ENCODE results near the gene TSPAN8. TPM values are rescaled to one million over a fixed set of nuclear protein-coding genes. Genes with fewer than 3 reads are reported as not detected.

TSPAN8 gene
- total and polyA plus RNA-seq, 2 donors (not counting 1 experiment from before 2014, with no cell fraction given): 0.17 TPM; not detected in 1

GRCh38 chr12:71138011-71138410 lies 19.8 kb downstream of the TSPAN8 start:
- Histone ChIP-seq H3K9me3 (ENCODE audit: control insufficient read depth, insufficient read depth, low read depth, low read length) (no peaks in the 10 kb centered on the region), H3K27me3 (ENCODE audit: control insufficient read depth, insufficient read depth, low read length) (no peaks in the 10 kb centered on the region), H3K36me3 (ENCODE audit: control insufficient read depth, insufficient read depth, low read length) (no peaks in the 10 kb centered on the region), H3K4me3 (replicated peaks in 1 of 4; ENCODE audit: control extremely low read depth in 1 of 4, insufficient read depth in 1 of 4, low read depth in 3 of 4, low read length in 4 of 4) (no peak overlapping the region), H4K20me1 (ENCODE audit: control insufficient read depth, extremely low read depth, insufficient read depth, low read length) (no peaks in the 10 kb centered on the region), H3K79me2 (ENCODE audit: control insufficient read depth, insufficient read depth, low read length) (no peaks in the 10 kb centered on the region), H3K4me1 (ENCODE audit: control insufficient read depth, extremely low read depth, insufficient read depth, low read length) (no peaks in the 10 kb centered on the region), H3K4me2 (ENCODE audit: extremely low read depth, insufficient read depth, low read length) (no peak overlapping the region), H3K27ac (ENCODE audit: insufficient read depth, low read length) (no peak overlapping the region), H2AFZ (ENCODE audit: low read length) (no peak overlapping the region), H3K9ac (ENCODE audit: insufficient read depth, low read length) (no peak overlapping the region)
- no peak for DNase-seq (ENCODE audit: low read depth in 2 of 2)
- no peak for TF ChIP-seq EZH2 (IDR thresholded peaks at IDR 0.05; ENCODE audit: low read length, missing control alignments)
- no peak for TF ChIP-seq CTCF (conservative IDR thresholded peaks at IDR 0.05 in 1 of 2, IDR thresholded peaks at IDR 0.05 in 1 of 2; ENCODE audit: low read depth in 1 of 2, low read length in 2 of 2)

GRCh38 chr12:71135812-71136176 lies 22.0 kb downstream of the TSPAN8 start:
- Histone ChIP-seq H3K4me1 (ENCODE audit: control insufficient read depth, extremely low read depth, insufficient read depth, low read length) (no peaks in the 10 kb centered on the region), H3K27ac (ENCODE audit: insufficient read depth, low read length) (no peak overlapping the region), H3K4me3 (replicated peaks in 1 of 4; ENCODE audit: control extremely low read depth in 1 of 4, insufficient read depth in 1 of 4, low read depth in 3 of 4, low read length in 4 of 4) (no peak overlapping the region), H3K9ac (ENCODE audit: insufficient read depth, low read length) (no peak overlapping the region), H3K4me2 (ENCODE audit: extremely low read depth, insufficient read depth, low read length) (no peak overlapping the region), H2AFZ (ENCODE audit: low read length) (no peak overlapping the region), H3K36me3 (ENCODE audit: control insufficient read depth, insufficient read depth, low read length) (no peaks in the 10 kb centered on the region), H3K9me3 (ENCODE audit: control insufficient read depth, insufficient read depth, low read depth, low read length) (no peaks in the 10 kb centered on the region), H3K79me2 (ENCODE audit: control insufficient read depth, insufficient read depth, low read length) (no peaks in the 10 kb centered on the region), H4K20me1 (ENCODE audit: control insufficient read depth, extremely low read depth, insufficient read depth, low read length) (no peaks in the 10 kb centered on the region), H3K27me3 (ENCODE audit: control insufficient read depth, insufficient read depth, low read length) (no peaks in the 10 kb centered on the region)
- no peak for DNase-seq (ENCODE audit: low read depth in 2 of 2)
- TF ChIP-seq CTCF (conservative IDR thresholded peaks at IDR 0.05 in 1 of 2, IDR thresholded peaks at IDR 0.05 in 1 of 2; ENCODE audit: low read depth in 1 of 2, low read length in 2 of 2): no peak
- TF ChIP-seq EZH2 (IDR thresholded peaks at IDR 0.05; ENCODE audit: low read length, missing control alignments): no peak

- H3K4me2 ChIP-seq (ENCODE audit: extremely low read depth, insufficient read depth, low read length): no peak overlapping the region
- no peak overlapping the region for H3K27ac ChIP-seq (ENCODE audit: insufficient read depth, low read length)
- H3K9ac ChIP-seq (ENCODE audit: insufficient read depth, low read length): no peak overlapping the region
- no peaks in the 10 kb centered on the region for H3K27me3 ChIP-seq (ENCODE audit: control insufficient read depth, insufficient read depth, low read length)
- no peak for TF ChIP-seq EZH2 (IDR thresholded peaks at IDR 0.05; ENCODE audit: low read length, missing control alignments)
- TF ChIP-seq CTCF (conservative IDR thresholded peaks at IDR 0.05 in 1 of 2, IDR thresholded peaks at IDR 0.05 in 1 of 2; ENCODE audit: low read depth in 1 of 2, low read length in 2 of 2): no peak
- no peak overlapping the region for H2AFZ ChIP-seq (ENCODE audit: low read length)
- H3K36me3 ChIP-seq (ENCODE audit: control insufficient read depth, insufficient read depth, low read length): no peaks in the 10 kb centered on the region
- no peaks in the 10 kb centered on the region for H3K79me2 ChIP-seq (ENCODE audit: control insufficient read depth, insufficient read depth, low read length)
- no peak overlapping the region for H3K4me3 ChIP-seq (replicated peaks in 1 of 4; ENCODE audit: control extremely low read depth in 1 of 4, insufficient read depth in 1 of 4, low read depth in 3 of 4, low read length in 4 of 4)
- H3K4me1 ChIP-seq (ENCODE audit: control insufficient read depth, extremely low read depth, insufficient read depth, low read length): no peaks in the 10 kb centered on the region
- H3K9me3 ChIP-seq (ENCODE audit: control insufficient read depth, insufficient read depth, low read depth, low read length): no peaks in the 10 kb centered on the region
- no peaks in the 10 kb centered on the region for H4K20me1 ChIP-seq (ENCODE audit: control insufficient read depth, extremely low read depth, insufficient read depth, low read length)
- no peak for DNase-seq (ENCODE audit: low read depth in 2 of 2)
Observed at GRCh38 chr12:71135077-71135811, 22.6 kb downstream of the TSPAN8 start.
